ENCODE results near the gene CHCHD3. TPM values are rescaled to one million over a fixed set of nuclear protein-coding genes. Genes with fewer than 3 reads are reported as not detected.

Gene CHCHD3
- total RNA-seq, 4 donors from 2014 or later: 40.6 to 66.6 (median 48.1) TPM

- TF ChIP-seq CTCF (IDR thresholded peaks at IDR 0.05) (no peak), POLR2A (IDR thresholded peaks at IDR 0.05) (no peak), EP300 (IDR thresholded peaks at IDR 0.05) (no peak)
- DNase-seq (ENCODE audit: low spot score in 2 of 2): no peak
- H3K36me3 ChIP-seq: no peaks in the 10 kb centered on the region
- 61 to 67% methylated on average over 3 of the region's 3 CpGs for WGBS, 2 donors
- H3K9me3 ChIP-seq: no peaks in the 10 kb centered on the region
- no peaks in the 10 kb centered on the region for H3K27me3 ChIP-seq
- no peak overlapping the region for H3K4me3 ChIP-seq
- no peaks in the 10 kb centered on the region for H3K4me1 ChIP-seq
- H3K27ac ChIP-seq: no peak overlapping the region
Measured at GRCh38 chr7:132757783-132758182, 324.1 kb downstream of the CHCHD3 start.

- Histone ChIP-seq H3K27me3 (no peaks in the 10 kb centered on the region), H3K36me3 (no peaks in the 10 kb centered on the region), H3K27ac (no peak overlapping the region), H3K4me3 (no peak overlapping the region), H3K4me1 (no peaks in the 10 kb centered on the region), H3K9me3 (no peaks in the 10 kb centered on the region)
- TF ChIP-seq EP300 (IDR thresholded peaks at IDR 0.05): no peak
- TF ChIP-seq POLR2A (IDR thresholded peaks at IDR 0.05): no peak
- no peak for TF ChIP-seq CTCF (IDR thresholded peaks at IDR 0.05)
- no peak for DNase-seq (ENCODE audit: low spot score in 2 of 2)
- 56 to 71% methylated on average over 5 of the region's 5 CpGs for WGBS, 2 donors
Measured at GRCh38 chr7:132756484-132756990, 325.4 kb downstream of the CHCHD3 start.

DNA sequence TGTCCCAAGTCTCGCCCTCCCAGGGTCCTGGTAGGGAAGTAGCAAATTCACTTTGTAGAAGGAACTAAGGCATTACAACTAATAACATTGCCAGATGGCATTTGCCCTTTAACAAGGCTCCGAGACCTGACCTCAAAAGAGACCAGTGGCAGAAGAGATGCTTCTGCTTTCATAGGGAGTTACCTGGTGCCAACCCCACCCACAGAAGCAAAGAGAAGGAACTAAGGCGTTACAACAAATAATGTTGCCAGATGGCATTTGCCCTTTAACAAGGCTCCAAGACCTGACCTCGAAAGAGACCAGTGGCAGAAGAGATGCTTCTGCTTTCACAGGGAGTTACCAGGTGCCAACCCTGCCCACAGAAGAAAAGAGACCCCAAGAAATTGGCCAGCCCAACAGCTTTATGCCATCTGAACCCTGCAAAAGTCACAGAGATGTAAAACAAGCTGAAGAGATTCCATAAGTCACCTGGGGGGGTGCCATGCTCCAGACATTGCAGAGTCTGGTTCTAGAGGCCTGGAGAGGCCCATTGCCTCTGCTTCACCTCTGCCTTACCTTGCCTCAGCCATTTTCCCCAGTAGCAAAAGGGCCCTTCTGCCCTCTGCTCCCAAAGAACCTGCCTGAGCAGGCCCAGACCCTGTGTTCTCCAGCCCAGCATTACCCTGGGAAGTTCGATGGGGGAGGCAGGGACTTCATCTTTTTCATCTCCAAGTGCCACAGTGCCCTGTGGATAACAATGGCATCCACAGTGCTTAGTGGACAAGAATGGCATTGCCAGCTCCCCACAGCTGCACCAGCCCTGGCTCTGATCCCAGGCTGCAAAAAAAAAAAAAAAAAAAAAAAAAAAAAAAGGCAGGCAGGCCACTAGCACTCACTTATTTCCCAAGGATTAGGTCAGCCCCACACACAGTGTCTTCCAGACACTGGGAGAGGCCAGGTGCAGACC lies 326.1 kb downstream of the CHCHD3 start:
- DNase-seq (ENCODE audit: low spot score in 2 of 2): no peak
- Histone ChIP-seq H3K4me3 (no peak overlapping the region), H3K36me3 (no peaks in the 10 kb centered on the region), H3K27ac (no peak overlapping the region), H3K27me3 (no peaks in the 10 kb centered on the region), H3K9me3 (no peaks in the 10 kb centered on the region), H3K4me1 (peaks cover 0 to 5% (median 0%) of the 10 kb centered on the region in 4 donors)
- TF ChIP-seq EP300 (IDR thresholded peaks at IDR 0.05) (no peak), CTCF (IDR thresholded peaks at IDR 0.05) (no peak), POLR2A (IDR thresholded peaks at IDR 0.05) (no peak)
- 74 to 80% methylated on average over 5 of the region's 5 CpGs for WGBS, 2 donors

GRCh38 chr7:132752431-132752830 lies 329.5 kb downstream of the CHCHD3 start:
- Histone ChIP-seq H3K4me3 (no peak overlapping the region), H3K9me3 (no peaks in the 10 kb centered on the region), H3K4me1 (peaks cover 0 to 6% (median 0%) of the 10 kb centered on the region in 4 donors), H3K36me3 (no peaks in the 10 kb centered on the region), H3K27me3 (no peaks in the 10 kb centered on the region), H3K27ac (no peak overlapping the region)
- TF ChIP-seq EP300 (IDR thresholded peaks at IDR 0.05) (no peak), CTCF (IDR thresholded peaks at IDR 0.05) (no peak), POLR2A (IDR thresholded peaks at IDR 0.05) (no peak)
- DNase-seq (ENCODE audit: low spot score in 2 of 2): no peak
- WGBS, 2 donors: 78 to 82% methylated on average over 2 of the region's 2 CpGs

- 38% methylated on average over 7 to 8 of the region's 8 CpGs for WGBS, 2 donors
- Histone ChIP-seq H3K4me1 (peaks cover 0 to 6% (median 0%) of the 10 kb centered on the region in 4 donors), H3K27me3 (no peaks in the 10 kb centered on the region), H3K9me3 (no peaks in the 10 kb centered on the region), H3K36me3 (no peaks in the 10 kb centered on the region), H3K27ac (no peak overlapping the region), H3K4me3 (no peak overlapping the region)
- no peak for TF ChIP-seq POLR2A (IDR thresholded peaks at IDR 0.05)
- no peak for TF ChIP-seq EP300 (IDR thresholded peaks at IDR 0.05)
- no peak for TF ChIP-seq CTCF (IDR thresholded peaks at IDR 0.05)
- no peak for DNase-seq (ENCODE audit: low spot score in 2 of 2)
Measured at GRCh38 chr7:132751244-132751647, 330.6 kb downstream of the CHCHD3 start.

All from tibial nerve (tissue), 4 donors.